Neural progenitor cell (in vitro differentiated cells): ENCODE data around the gene DCUN1D1. TPM values are rescaled to one million over a fixed set of nuclear protein-coding genes. Genes with fewer than 3 reads are reported as not detected.

ENCODE experiments used
- DNase-seq: peaks from one replicate; pipeline ENCODE4 v3.0.0-alpha.2; 2016; ENCODE audit warnings: low spot score
- H2AFZ ChIP-seq: fragments of 200-600 bp; sonication (generic); replicated peaks from 2 replicates; pipeline ENCODE4 v1.6.1; 2016; ENCODE audit warnings: antibody characterized with exemption
- H3F3A ChIP-seq: fragments of 200-600 bp; sonication (generic); 2 replicates; pipeline ENCODE4 v1.6.1; 2016; ENCODE audit warnings: antibody characterized with exemption, low read depth
- H3K27ac ChIP-seq: fragments of 200-600 bp; sonication (generic); 2 replicates; pipeline ENCODE4 v1.5.1; 2016; ENCODE audit warnings: mild to moderate bottlenecking
- H3K27me3 ChIP-seq: fragments of 200-600 bp; sonication (generic); 2 replicates; pipeline ENCODE4 v1.6.1; 2016; ENCODE audit warnings: mild to moderate bottlenecking, moderate library complexity
- H3K36me3 ChIP-seq: fragments of 200-600 bp; sonication (generic); 2 replicates; pipeline ENCODE4 v1.5.1; 2016
- H3K4me1 ChIP-seq: fragments of 200-600 bp; sonication (generic); 2 replicates; pipeline ENCODE4 v1.6.1; 2016; ENCODE audit warnings: mixed run types
- H3K4me2 ChIP-seq: fragments of 200-600 bp; sonication (generic); 2 replicates; pipeline ENCODE4 v1.6.1; 2016
- H3K4me3 ChIP-seq: fragments of 200-600 bp; sonication (generic); 2 replicates; pipeline ENCODE4 v1.5.1; 2016
- H3K79me2 ChIP-seq: fragments of 200-600 bp; sonication (generic); 2 replicates; pipeline ENCODE4 v1.6.1; 2016; ENCODE audit warnings: low read depth
- H3K9ac ChIP-seq: fragments of 200-600 bp; sonication (generic); 2 replicates; pipeline ENCODE4 v1.6.1; 2016
- H3K9me3 ChIP-seq: fragments of 200-600 bp; sonication (generic); 2 replicates; pipeline ENCODE4 v1.5.1; 2016; ENCODE audit warnings: low read depth
- H4K20me1 ChIP-seq: fragments of 200-600 bp; sonication (generic); 2 replicates; pipeline ENCODE4 v1.6.1; 2016; ENCODE audit warnings: low read depth
- H3K27ac Mint-ChIP-seq: 3 replicates; pipeline ENCODE4 v1.8.0; 2021; ENCODE audit warnings: mixed read lengths
- H3K27me3 Mint-ChIP-seq: 2 replicates; pipeline ENCODE4 v1.8.0; 2022; ENCODE audit warnings: low read depth, mild to moderate bottlenecking, inconsistent platforms, moderate library complexity, mixed read lengths; ENCODE audit not compliant: insufficient read depth
- H3K36me3 Mint-ChIP-seq: 3 replicates; pipeline ENCODE4 v1.8.0; 2021; ENCODE audit warnings: mixed read lengths
- H3K4me1 Mint-ChIP-seq: 3 replicates; pipeline ENCODE4 v1.8.0; 2021; ENCODE audit warnings: mixed read lengths
- H3K4me3 Mint-ChIP-seq: 3 replicates; pipeline ENCODE4 v1.8.0; 2021; ENCODE audit warnings: mild to moderate bottlenecking, moderate library complexity, mixed read lengths
- H3K9me3 Mint-ChIP-seq: 3 replicates; pipeline ENCODE4 v1.8.0; 2020; ENCODE audit warnings: mixed read lengths
- CTCF ChIP-seq: fragments of 200-600 bp; sonication (generic); IDR thresholded peaks from 2 replicates; pipeline ENCODE4 v1.5.1; 2017; ENCODE audit warnings: antibody characterized with exemption, mild to moderate bottlenecking
- EZH2 ChIP-seq: fragments of 200-600 bp; sonication (generic); IDR thresholded peaks from 2 replicates; pipeline ENCODE4 v1.6.1; 2017; ENCODE audit warnings: antibody characterized with exemption, mild to moderate bottlenecking, moderate library complexity
- EZH2phosphoT487 ChIP-seq: fragments of 200-600 bp; sonication (generic); IDR thresholded peaks from 2 replicates; pipeline ENCODE4 v1.6.1; 2017; ENCODE audit warnings: antibody characterized with exemption
- total RNA-seq: library from RNA; depleted of rRNA; stranded (reverse); fragments of >200 nt; gene quantifications from 2 replicates; pipeline ENCODE4 v1.2.3, GENCODE V29; 2015; ENCODE audit warnings: low replicate concordance

Gene DCUN1D1
- total RNA-seq, 1 donor from 2014 or later: 63.6 TPM

DNA sequence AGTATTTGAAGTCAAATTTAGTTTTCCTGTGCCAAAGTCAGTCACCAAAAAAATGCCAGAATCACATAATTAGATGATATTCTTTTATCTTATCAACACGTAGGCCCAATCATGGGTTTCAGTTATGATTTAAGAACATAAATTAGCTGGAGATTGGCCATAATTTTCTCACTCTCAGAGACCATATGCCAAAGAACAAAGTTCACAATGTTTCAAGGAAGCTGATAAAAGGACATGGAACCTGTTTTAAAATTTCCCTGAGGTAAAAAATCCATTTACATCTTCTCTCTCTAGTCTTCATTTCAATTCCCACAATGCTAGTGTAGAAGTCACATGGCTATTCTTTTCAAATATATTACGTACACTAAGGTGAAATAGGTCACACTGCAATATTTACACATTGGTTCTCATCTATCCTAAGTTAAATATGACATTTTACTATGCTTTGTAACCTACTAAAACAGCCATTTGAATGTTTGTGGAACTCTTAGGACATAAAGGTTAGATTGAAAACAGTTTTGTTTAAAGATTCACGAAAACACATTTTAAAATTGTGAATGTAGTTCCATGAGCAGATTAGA, 42.7 kb upstream of the DCUN1D1 start:
- H3K27me3 Mint-ChIP-seq: peaks cover 2% of the 10 kb centered on the region
- Histone ChIP-seq H3K9me3 (no peaks in the 10 kb centered on the region), H3F3A (no peaks in the 10 kb centered on the region), H3K4me2 (no peak overlapping the region), H4K20me1 (no peaks in the 10 kb centered on the region), H3K4me3 (no peak overlapping the region), H3K36me3 (peaks cover 9% of the 10 kb centered on the region), H3K4me1 (no peaks in the 10 kb centered on the region), H3K9ac (no peak overlapping the region), H3K79me2 (no peaks in the 10 kb centered on the region), H3K27me3 (no peaks in the 10 kb centered on the region), H3K27ac (no peak overlapping the region), H2AFZ (no peak overlapping the region)
- H3K27ac Mint-ChIP-seq: no peak overlapping the region
- TF ChIP-seq EZH2 (no peak), CTCF (no peak), EZH2phosphoT487 (no peak)
- peaks cover 18% of the 10 kb centered on the region for H3K36me3 Mint-ChIP-seq
- H3K4me3 Mint-ChIP-seq: no peak overlapping the region
- no peaks in the 10 kb centered on the region for H3K9me3 Mint-ChIP-seq
- peaks cover 5% of the 10 kb centered on the region for H3K4me1 Mint-ChIP-seq
- no peak for DNase-seq

DNA sequence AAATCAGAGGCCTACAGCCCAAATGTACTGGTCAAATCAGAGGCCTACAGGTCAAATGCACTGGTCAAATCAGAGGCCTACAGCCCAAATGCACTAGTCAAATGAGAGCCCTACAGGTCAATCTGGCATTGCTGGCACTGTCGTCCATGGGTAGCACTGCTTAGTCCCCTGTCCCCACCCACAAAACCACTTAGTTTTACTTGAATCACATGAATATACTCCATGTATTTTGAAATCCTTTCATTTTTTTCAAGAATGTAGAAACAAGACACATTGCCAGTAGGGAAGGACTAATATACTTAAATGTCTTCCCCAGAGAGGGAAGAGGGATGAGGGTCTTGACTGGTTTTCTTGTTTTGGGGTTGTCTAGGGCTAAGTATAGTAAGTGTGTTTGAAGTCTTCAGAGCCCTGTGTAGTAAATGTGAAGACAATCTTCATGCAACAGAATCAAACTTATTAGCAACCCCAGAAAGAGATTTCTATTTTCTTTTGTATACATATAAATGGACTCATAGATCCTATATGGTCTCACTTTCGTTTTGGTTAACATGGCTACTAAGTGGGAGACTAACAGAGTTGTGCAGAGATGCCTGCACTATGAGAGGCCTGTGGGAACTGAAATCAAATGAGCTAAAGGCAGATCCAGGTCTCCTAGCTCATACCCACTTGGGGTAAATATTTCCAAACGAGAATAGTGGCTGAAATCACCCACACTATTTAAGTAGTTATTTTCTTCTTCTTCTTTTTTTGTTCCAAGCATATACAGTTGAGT, 38.3 kb upstream of the DCUN1D1 start:
- Histone ChIP-seq H3K9me3 (no peaks in the 10 kb centered on the region), H3K4me3 (no peak overlapping the region), H3K79me2 (no peaks in the 10 kb centered on the region), H3K27ac (no peak overlapping the region), H3K4me1 (no peaks in the 10 kb centered on the region), H4K20me1 (no peaks in the 10 kb centered on the region), H3K4me2 (no peak overlapping the region), H3K9ac (no peak overlapping the region), H3F3A (no peaks in the 10 kb centered on the region), H3K27me3 (no peaks in the 10 kb centered on the region), H3K36me3 (peaks cover 12% of the 10 kb centered on the region), H2AFZ (no peak overlapping the region)
- H3K27ac Mint-ChIP-seq: no peak overlapping the region
- DNase-seq: no peak
- H3K27me3 Mint-ChIP-seq: no peaks in the 10 kb centered on the region
- H3K36me3 Mint-ChIP-seq: peaks cover 25% of the 10 kb centered on the region
- TF ChIP-seq EZH2: no peak
- H3K4me3 Mint-ChIP-seq: no peak overlapping the region
- no peaks in the 10 kb centered on the region for H3K9me3 Mint-ChIP-seq
- peaks cover 5% of the 10 kb centered on the region for H3K4me1 Mint-ChIP-seq

- Histone ChIP-seq H3K27ac (no peak overlapping the region), H3K36me3 (peaks cover 9% of the 10 kb centered on the region), H3K4me2 (no peak overlapping the region), H2AFZ (no peak overlapping the region), H3K4me3 (no peak overlapping the region), H4K20me1 (no peaks in the 10 kb centered on the region), H3K9ac (no peak overlapping the region), H3K79me2 (no peaks in the 10 kb centered on the region), H3F3A (no peaks in the 10 kb centered on the region), H3K27me3 (no peaks in the 10 kb centered on the region), H3K4me1 (no peaks in the 10 kb centered on the region), H3K9me3 (no peaks in the 10 kb centered on the region)
- H3K9me3 Mint-ChIP-seq: no peaks in the 10 kb centered on the region
- no peaks in the 10 kb centered on the region for H3K4me1 Mint-ChIP-seq
- no peak overlapping the region for H3K4me3 Mint-ChIP-seq
- no peak for DNase-seq
- H3K27me3 Mint-ChIP-seq: no peaks in the 10 kb centered on the region
- H3K36me3 Mint-ChIP-seq: peaks cover 23% of the 10 kb centered on the region
- no peak overlapping the region for H3K27ac Mint-ChIP-seq
- TF ChIP-seq CTCF: no peak
- no peak for TF ChIP-seq EZH2
- no peak for TF ChIP-seq EZH2phosphoT487
Observed at GRCh38 chr3:183015185-183015584, 34.8 kb upstream of the DCUN1D1 start.

DNA sequence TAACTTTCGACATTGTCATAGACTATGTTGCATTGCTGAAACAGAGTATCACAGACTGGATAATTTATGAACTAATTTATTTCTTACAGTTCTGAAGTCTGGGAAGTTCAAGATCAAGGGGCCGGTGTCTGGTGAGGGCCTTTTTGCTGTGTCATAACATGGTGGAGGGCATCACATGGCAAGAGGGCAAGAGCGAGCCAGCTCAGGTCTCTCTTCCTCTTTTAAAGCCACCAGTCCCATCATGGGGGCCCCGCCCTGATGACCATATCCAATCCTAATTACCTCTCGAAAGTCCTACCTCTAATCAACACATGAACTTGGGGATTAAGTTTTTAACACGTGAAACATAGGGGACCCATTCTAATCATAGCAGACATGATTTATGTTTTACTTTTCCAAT, 33.5 kb upstream of the DCUN1D1 start:
- Histone ChIP-seq H3K9ac (no peak overlapping the region), H3K36me3 (peaks cover 3% of the 10 kb centered on the region), H3K4me3 (no peak overlapping the region), H3K79me2 (no peaks in the 10 kb centered on the region), H3K27me3 (no peaks in the 10 kb centered on the region), H3K9me3 (no peaks in the 10 kb centered on the region), H3K4me1 (no peaks in the 10 kb centered on the region), H4K20me1 (no peaks in the 10 kb centered on the region), H3F3A (no peaks in the 10 kb centered on the region), H2AFZ (no peak overlapping the region), H3K4me2 (no peak overlapping the region), H3K27ac (no peak overlapping the region)
- DNase-seq: no peak
- TF ChIP-seq EZH2phosphoT487: no peak
- TF ChIP-seq EZH2: no peak
- no peak for TF ChIP-seq CTCF
- Mint-ChIP-seq H3K36me3 (peaks cover 16% of the 10 kb centered on the region), H3K27me3 (no peaks in the 10 kb centered on the region), H3K27ac (no peak overlapping the region), H3K4me1 (no peaks in the 10 kb centered on the region), H3K4me3 (no peak overlapping the region), H3K9me3 (no peaks in the 10 kb centered on the region)
